NK-92 (cell line): Measurements from ENCODE around the gene MYH14.

ENCODE experiments used
- DNase-seq: peaks from one replicate; lab custom pipeline; 2025; ENCODE audit not compliant: unreplicated experiment; lab: John Stamatoyannopoulos, UW

The MYH14 gene

GRCh38 chr19:50203281-50204080, at the start of gene MYH14:
Gene MYH14, plus strand, starts transcription at chr19:50203622. Its CDS starts 6,744 bp downstream, at chr19:50210366.
- no peak for DNase-seq

GRCh38 chr19:50154529-50154928, 48.9 kb upstream of the MYH14 start:
- DNase-seq: no peak

GRCh38 chr19:50155520-50156109, 47.8 kb upstream of the MYH14 start:
- no peak for DNase-seq

GRCh38 chr19:50158577-50158976, 44.8 kb upstream of the MYH14 start:
- no peak for DNase-seq

GRCh38 chr19:50159078-50159477, 44.3 kb upstream of the MYH14 start:
- DNase-seq: no peak

GRCh38 chr19:50162988-50163387, 40.4 kb upstream of the MYH14 start, which contains the start of gene IZUMO2:
Gene IZUMO2, minus strand, starts transcription at chr19:50163281. Its CDS starts 87 bp downstream, at chr19:50163194.
- no peak for DNase-seq

- no peak for DNase-seq
Measured at GRCh38 chr19:50167314-50167721, 36.1 kb upstream of the MYH14 start.

GRCh38 chr19:50171752-50172151, 31.7 kb upstream of the MYH14 start:
- DNase-seq: no peak

GRCh38 chr19:50172726-50173125, 30.7 kb upstream of the MYH14 start:
- DNase-seq: no peak

- DNase-seq: no peak
Measured at GRCh38 chr19:50173127-50173526, 30.3 kb upstream of the MYH14 start.

- DNase-seq: no peak
Measured at GRCh38 chr19:50174100-50174793, 29.2 kb upstream of the MYH14 start.

- DNase-seq: no peak
Measured at GRCh38 chr19:50175924-50176323, 27.5 kb upstream of the MYH14 start.

- DNase-seq: no peak
Measured at GRCh38 chr19:50176775-50177174, 26.6 kb upstream of the MYH14 start.

GRCh38 chr19:50178320-50178719, 25.1 kb upstream of the MYH14 start:
- DNase-seq: no peak

- DNase-seq: no peak
Measured at GRCh38 chr19:50178859-50179537, 24.4 kb upstream of the MYH14 start.

- no peak for DNase-seq
Measured at GRCh38 chr19:50181121-50181520, 22.3 kb upstream of the MYH14 start.

GRCh38 chr19:50184196-50184595, 19.2 kb upstream of the MYH14 start:
- no peak for DNase-seq

GRCh38 chr19:50187937-50188336, 15.5 kb upstream of the MYH14 start:
- DNase-seq: no peak

- DNase-seq: no peak
Measured at GRCh38 chr19:50189331-50189730, 14.1 kb upstream of the MYH14 start.

- no peak for DNase-seq
Measured at GRCh38 chr19:50190439-50190891, 13.0 kb upstream of the MYH14 start.

GRCh38 chr19:50191216-50191615, 12.2 kb upstream of the MYH14 start:
- DNase-seq: no peak
